GM21515 (cell line): ENCODE measurements around the gene IGF2.

ENCODE experiments used
- ATAC-seq: cut with Tn5 transposase; IDR thresholded peaks from one replicate; pipeline ENCODE4 v1.9.1; 2021; ENCODE audit not compliant: unreplicated experiment

The IGF2 gene

GRCh38 chr11:2093575-2094353 is 45.4 kb downstream of the IGF2 start:
- ATAC-seq, result no peak

- ATAC-seq, result no peak
Observed at GRCh38 chr11:2092956-2093412, 46.2 kb downstream of the IGF2 start.

GRCh38 chr11:2092464-2092910 is 46.7 kb downstream of the IGF2 start:
- ATAC-seq, result no peak

GRCh38 chr11:2091786-2092463 is 47.3 kb downstream of the IGF2 start:
- no peak for ATAC-seq

- ATAC-seq, result no peak
Observed at GRCh38 chr11:2091112-2091746, 48.0 kb downstream of the IGF2 start.

- ATAC-seq, result no peak
Observed at GRCh38 chr11:2090172-2091111, 48.7 kb downstream of the IGF2 start.

- no peak for ATAC-seq
Observed at GRCh38 chr11:2089536-2090165, 49.5 kb downstream of the IGF2 start.

- ATAC-seq, result no peak
Observed at GRCh38 chr11:2088746-2089535, 50.2 kb downstream of the IGF2 start.

GRCh38 chr11:2088284-2088683 is 50.9 kb downstream of the IGF2 start:
- no peak for ATAC-seq

GRCh38 chr11:2086239-2087040 is 52.7 kb downstream of the IGF2 start:
- no peak for ATAC-seq

GRCh38 chr11:2085251-2086066 is 53.7 kb downstream of the IGF2 start:
- ATAC-seq, result no peak

- ATAC-seq, result no peak
Observed at GRCh38 chr11:2084721-2085120, 54.5 kb downstream of the IGF2 start.
